Epithelial cell of proximal tubule (primary cell): ENCODE measurements around the gene ACO2. TPM values are rescaled to one million over a fixed set of nuclear protein-coding genes. Genes with fewer than 3 reads are reported as not detected.

ENCODE experiments used
- DNase-seq: peaks from one replicate; pipeline ENCODE4 v3.0.0-alpha.2; 2011; ENCODE audit warnings: low read depth
- H3K4me3 ChIP-seq: 2 replicates; pipeline ENCODE4 v1.5.1; 2011; ENCODE audit warnings: low read depth, mild to moderate bottlenecking, low read length
- CTCF ChIP-seq: conservative IDR thresholded peaks from 2 replicates; pipeline ENCODE4 v1.5.1; 2012; ENCODE audit warnings: low read depth, mild to moderate bottlenecking, low read length
- total RNA-seq: library from RNA; depleted of rRNA; stranded (reverse); fragments of >200 nt; gene quantifications from 2 replicates; pipeline ENCODE4 v1.2.3, GENCODE V29; 2015

Gene ACO2
- total RNA-seq, 1 donor from 2014 or later: 58.8 TPM

DNA sequence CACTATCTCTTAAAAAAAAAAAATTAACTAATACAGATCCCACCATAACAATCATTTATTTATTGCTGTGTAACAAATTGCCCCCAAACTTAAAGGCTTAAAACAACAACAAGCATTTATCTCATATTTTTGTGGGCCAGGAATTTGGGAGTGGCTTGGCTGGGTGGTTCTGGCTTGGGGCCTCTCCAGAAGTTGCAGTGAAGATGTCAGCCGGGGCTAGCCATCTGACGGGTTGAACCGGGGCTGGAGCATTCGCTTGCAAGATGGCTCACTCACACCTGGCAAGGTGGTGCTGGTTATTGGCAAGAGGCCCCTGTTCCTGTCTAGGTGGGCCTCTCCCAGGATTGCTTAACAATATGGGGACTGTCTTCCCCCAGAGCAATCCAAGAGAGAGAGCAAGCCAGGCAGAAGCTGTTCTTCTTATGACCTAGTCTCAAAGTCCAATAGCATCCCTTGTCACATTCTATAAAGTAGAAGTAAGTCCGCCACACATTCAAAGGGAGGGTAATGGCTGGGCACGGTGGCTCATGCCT, 29.5 kb downstream of the ACO2 start:
- no peak for TF ChIP-seq CTCF
- no peak for DNase-seq
- H3K4me3 ChIP-seq: no peak overlapping the region

GRCh38 chr22:41499624-41500280, 30.8 kb downstream of the ACO2 start:
- TF ChIP-seq CTCF: no peak
- DNase-seq: no peak
- H3K4me3 ChIP-seq: no peak overlapping the region

GRCh38 chr22:41500303-41500702, 31.4 kb downstream of the ACO2 start:
- DNase-seq: no peak
- no peak overlapping the region for H3K4me3 ChIP-seq
- no peak for TF ChIP-seq CTCF

DNA sequence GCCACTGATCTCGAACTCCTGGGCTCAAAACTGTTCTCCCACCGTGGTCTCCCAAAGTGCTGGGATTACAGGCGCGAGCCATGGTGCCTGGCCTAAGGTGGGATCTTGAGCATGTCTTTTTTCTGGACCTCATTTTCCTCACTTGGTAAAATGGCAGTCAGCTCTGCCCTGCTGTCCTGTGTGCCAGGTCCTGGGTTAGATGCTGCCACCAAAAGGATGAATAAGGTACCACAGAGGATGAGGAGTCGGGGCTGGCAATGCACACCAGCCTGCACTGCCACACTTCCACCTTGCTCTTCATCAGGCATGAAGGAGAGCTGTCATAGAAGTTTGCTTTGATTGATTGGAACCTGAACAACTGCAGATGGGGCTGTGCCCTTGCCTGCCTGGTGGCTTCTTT, 32.3 kb downstream of the ACO2 start:
- no peak for DNase-seq
- TF ChIP-seq CTCF: peak; percentile 52
- no peak overlapping the region for H3K4me3 ChIP-seq

- no peak overlapping the region for H3K4me3 ChIP-seq
- no peak for DNase-seq
- TF ChIP-seq CTCF: no peak
Measured at GRCh38 chr22:41504397-41504796, 35.5 kb downstream of the ACO2 start.

- no peak for TF ChIP-seq CTCF
- no peak overlapping the region for H3K4me3 ChIP-seq
- DNase-seq: no peak
Measured at GRCh38 chr22:41504816-41505215, 35.9 kb downstream of the ACO2 start.
